Neural progenitor cell (in vitro differentiated cells): Measurements from ENCODE around the gene ACTRT2.

Experiments used
- EZH2 ChIP-seq: fragments of 200-600 bp; sonication (generic); IDR thresholded peaks from 2 replicates; pipeline ENCODE4 v1.6.1; 2017; ENCODE audit warnings: antibody characterized with exemption, mild to moderate bottlenecking, moderate library complexity
- TF ChIP-seq, protein P1 (sequence below): fragments of 200-600 bp; sonication (generic); IDR thresholded peaks from 2 replicates; pipeline ENCODE4 v1.5.1; 2017; ENCODE audit warnings: antibody characterized with exemption, mild to moderate bottlenecking

DNA sequence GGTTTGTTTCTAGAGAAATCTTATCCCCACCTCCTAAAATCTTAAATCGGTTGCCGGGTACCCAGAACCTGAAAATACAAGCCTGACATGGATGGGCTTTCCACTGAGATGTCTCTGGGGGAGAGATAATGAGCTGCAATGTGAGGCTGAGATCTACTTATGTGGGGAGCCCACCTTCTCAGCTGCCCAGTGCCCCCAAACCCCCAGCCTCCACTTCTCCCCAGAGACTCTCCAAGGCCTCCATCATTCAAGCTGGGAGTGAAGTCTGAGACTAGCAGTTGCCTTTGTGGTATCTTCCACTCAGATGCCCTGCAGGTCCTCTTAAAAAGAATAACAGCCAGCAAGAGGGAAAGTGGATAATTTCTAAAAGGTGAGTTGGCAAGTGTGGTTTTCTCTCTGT is 11.7 kb upstream of the ACTRT2 start:
- TF ChIP-seq, protein P1, sequence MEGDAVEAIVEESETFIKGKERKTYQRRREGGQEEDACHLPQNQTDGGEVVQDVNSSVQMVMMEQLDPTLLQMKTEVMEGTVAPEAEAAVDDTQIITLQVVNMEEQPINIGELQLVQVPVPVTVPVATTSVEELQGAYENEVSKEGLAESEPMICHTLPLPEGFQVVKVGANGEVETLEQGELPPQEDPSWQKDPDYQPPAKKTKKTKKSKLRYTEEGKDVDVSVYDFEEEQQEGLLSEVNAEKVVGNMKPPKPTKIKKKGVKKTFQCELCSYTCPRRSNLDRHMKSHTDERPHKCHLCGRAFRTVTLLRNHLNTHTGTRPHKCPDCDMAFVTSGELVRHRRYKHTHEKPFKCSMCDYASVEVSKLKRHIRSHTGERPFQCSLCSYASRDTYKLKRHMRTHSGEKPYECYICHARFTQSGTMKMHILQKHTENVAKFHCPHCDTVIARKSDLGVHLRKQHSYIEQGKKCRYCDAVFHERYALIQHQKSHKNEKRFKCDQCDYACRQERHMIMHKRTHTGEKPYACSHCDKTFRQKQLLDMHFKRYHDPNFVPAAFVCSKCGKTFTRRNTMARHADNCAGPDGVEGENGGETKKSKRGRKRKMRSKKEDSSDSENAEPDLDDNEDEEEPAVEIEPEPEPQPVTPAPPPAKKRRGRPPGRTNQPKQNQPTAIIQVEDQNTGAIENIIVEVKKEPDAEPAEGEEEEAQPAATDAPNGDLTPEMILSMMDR = no peak
- TF ChIP-seq EZH2 = no peak
